HG02571 (cell line): ENCODE data around the gene MPST.

Experiments used
- ATAC-seq: cut with Tn5 transposase; IDR thresholded peaks from one replicate; pipeline ENCODE4 v1.9.1; 2021; ENCODE audit warnings: mild to moderate bottlenecking, moderate library complexity; ENCODE audit not compliant: unreplicated experiment

Gene MPST

DNA sequence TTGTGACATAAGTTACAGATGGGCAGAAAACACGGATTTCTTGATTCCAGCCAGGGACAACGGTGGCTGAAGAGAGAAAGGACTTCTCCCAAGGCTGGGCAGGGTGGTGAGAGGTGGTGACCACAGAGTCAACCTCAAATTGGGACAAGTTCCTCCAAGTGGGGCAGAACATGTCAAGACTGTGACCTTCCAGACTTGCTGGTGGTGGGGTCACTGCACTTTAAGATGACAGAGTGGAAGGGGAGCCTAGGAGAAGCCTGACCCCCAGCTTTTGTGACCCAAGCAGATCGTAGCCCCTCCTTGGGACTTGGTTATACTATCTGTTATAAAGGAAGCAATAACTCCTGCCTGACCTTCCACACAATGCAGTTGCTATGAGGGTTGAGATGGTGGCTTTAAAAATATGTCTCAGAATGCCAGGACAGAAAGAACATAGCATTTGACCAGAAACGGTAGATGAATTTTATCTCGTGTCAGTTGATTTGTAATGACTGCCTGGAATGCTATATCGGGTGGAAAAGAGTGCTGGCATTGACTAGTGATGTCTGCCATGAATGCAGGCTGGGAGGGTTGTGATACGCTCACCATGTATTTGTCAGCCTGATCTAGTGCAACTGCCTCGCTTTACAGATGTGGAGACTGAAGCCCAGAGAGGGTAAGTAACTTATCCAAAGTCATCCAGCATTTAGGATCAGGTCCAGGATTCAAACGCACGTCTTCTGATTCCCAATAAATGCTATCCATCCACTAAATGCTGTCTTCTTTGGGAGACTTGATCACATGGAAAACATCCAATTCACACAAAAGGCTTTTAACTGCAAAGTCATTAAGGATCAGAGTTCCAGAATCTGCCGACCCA is 18.6 kb upstream of the MPST start:
- ATAC-seq: no peak

DNA sequence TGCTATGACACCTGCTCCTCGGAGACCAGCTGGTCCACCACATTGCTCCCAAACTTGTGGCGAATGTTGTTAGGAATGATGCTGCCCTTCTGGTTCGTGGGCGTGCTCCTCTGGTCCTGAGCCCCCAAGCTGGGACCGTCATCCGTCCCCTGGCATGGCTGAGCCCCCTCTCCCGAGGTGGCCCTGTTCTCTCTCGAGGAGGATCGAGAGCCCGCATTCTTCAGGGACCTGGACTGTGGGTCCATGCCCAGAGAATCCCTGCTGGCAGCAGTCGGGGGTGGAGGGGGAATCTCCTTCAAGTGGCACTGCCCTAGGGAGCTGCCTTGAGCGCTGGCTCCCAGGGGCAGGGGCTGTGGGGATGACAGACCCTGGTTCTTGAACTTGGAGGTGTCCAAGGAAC is 17.7 kb upstream of the MPST start:
- ATAC-seq: no peak

- no peak for ATAC-seq
These were observed 16.9 kb upstream of the MPST start for GRCh38 chr22:37002633-37003032.

DNA sequence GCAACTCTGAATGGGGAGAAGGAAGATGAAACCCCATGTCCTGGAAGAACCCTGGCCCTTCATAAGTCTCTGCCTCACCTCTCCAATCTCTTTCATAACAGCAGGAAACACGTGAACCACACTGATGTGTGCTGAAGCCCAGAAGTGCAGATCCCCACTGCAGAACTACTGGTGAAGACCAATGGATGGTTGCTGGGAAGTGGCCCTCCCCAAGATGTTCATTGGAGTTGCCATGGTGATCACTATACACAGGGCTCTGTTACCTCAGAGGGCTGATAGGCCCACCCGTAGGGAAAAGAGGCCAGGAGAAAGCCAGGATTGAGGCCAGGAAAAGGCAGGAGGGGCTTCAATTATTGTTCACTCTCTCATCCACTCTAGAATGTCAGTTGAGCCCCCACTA is 11.9 kb upstream of the MPST start:
- no peak for ATAC-seq

DNA sequence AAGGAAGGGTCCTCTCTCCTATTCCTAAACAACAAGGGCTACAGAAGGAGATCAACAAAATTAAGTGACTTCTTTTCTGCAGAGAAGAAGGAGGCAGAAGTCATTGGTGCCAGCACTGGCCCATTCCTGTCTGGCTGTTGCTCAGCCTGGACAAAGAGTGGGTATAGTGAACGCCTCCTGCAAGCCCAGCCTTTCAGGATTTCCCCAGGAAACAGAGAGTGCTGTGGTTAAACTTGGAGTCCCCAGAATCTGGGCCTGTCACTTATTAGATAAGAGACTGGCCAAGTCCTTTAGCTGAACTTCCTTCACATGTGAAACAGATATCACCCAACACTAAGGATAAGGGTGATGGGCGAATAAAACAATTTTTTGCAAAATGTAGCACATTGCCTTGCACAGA is 11.2 kb upstream of the MPST start:
- ATAC-seq: no peak

DNA sequence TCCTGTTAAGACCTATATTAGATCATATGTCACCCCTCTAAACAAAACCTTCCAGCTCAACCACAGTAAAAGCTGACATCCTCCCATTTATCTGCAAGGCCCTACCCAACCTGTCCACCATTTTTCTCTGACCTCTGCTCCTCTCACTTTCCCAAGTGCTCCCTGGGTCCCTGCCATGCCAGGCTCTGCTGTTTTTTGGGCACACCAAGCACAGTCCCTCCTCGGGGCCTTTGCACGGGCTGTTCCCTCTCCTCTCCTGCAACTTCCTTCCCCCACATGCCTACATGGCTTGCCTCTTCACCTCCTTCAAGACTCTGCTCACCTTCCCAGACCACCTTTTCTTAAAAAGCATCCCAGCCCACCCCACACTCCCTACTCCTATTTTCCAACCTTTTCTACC is 10.1 kb upstream of the MPST start:
- no peak for ATAC-seq

DNA sequence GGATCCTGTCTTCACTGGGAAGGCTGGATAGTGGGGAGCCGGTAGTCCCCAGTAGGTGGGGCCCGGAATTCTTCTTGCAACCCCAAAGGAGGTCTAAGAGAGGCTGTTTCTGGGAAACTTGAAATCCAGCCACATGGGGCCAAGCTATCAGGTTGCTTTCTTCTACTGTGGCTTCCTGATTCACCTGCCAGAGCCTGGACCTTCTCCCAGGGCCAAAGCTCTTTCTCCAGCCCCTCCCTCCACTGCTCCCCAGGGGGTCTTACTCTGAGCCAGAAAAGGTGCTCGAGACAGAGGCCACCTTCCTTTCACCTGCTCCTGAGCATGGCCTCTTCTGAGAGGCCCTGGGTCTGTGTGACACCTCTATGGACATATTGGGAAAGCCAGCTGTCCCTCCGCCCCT is 9.4 kb upstream of the MPST start:
- ATAC-seq: no peak

- no peak for ATAC-seq
These were observed 8.6 kb upstream of the MPST start for GRCh38 chr22:37010976-37011375.

DNA sequence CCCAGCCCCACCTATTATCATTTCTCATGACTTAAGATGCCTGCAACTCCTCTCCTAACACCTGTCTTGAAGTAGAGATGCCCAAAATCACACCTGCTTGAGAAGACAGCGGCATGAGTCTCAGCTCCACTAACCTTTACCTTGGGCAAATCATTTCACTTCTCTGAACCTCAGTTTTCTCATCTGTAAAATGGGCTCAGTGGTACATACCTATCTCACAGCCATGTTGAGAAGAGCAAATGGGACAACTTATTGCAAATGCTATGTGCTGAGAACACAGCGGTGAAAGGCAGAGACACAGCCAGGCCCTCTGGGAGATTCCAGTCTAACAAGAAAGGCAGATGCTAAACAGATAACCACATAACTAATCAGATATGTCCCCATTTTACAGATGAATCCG is 8.1 kb upstream of the MPST start:
- ATAC-seq: no peak

DNA sequence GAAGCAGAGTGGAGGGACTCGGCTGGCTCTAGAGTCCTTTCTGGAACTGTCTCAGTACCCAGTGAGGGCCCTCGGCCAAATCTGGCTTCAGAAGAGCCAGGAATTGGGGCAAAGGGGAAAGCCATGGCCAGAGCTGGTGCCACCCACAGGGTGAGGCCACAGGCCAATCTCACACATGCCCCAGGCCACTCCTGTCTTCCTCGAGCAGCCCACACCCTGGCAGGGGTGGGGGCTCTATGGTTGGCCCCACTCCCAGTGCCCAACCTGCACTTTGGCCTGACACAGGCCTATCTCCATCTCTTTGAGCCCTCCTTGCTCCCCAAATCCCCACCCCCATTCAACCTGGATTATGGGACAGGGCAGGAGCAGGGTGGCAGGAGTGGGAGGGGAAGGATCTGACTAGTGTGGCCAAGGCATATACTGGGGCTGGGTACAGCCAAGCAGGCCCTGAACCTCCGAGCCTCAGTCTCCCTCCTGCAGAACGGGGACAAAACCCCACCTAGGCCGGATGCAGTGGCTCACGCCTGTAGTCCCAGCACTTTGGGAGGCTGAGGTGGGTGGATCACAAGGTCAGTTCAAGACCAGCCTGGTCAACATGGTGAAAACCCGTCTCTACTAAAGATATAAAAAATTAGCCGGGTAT is 7.2 kb upstream of the MPST start:
- ATAC-seq: no peak

DNA sequence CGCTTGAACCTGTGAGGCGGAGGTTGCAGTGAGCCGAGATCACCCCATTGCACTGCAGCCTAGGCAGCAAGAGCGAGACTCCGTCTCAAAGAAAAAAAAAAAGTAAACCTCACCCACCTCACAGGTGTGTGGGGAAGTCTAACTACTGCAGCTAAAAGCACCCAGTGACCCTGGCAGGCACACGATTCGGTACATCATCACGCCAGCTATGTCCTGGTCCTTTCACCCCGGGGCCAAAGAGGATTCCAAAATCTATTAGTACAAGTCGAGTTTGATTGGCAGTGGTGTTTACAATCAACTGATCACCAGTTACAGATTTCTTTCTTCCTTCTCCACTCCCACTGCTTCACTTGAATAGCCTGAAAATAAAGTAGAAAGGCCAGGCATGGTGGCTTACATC is 6.6 kb upstream of the MPST start:
- no peak for ATAC-seq

GRCh38 chr22:37014415-37014806 is 5.1 kb upstream of the MPST start:
- no peak for ATAC-seq

- no peak for ATAC-seq
These were observed 4.5 kb upstream of the MPST start for GRCh38 chr22:37014835-37015586.

DNA sequence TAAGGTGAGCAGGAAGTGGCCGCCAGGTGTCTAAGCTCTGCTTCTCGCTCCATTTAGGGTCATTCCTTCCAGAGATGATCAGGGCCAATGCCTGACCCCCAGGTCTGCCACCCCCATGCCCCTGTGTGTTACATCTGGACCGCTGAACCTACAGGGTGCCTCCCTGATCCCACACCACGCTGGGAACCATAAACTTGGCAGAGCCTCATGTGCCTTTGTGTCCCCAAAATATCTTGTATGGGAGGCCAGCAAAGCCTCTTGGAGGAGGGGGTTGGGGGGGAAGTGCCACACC is 4.0 kb upstream of the MPST start:
- ATAC-seq: no peak

DNA sequence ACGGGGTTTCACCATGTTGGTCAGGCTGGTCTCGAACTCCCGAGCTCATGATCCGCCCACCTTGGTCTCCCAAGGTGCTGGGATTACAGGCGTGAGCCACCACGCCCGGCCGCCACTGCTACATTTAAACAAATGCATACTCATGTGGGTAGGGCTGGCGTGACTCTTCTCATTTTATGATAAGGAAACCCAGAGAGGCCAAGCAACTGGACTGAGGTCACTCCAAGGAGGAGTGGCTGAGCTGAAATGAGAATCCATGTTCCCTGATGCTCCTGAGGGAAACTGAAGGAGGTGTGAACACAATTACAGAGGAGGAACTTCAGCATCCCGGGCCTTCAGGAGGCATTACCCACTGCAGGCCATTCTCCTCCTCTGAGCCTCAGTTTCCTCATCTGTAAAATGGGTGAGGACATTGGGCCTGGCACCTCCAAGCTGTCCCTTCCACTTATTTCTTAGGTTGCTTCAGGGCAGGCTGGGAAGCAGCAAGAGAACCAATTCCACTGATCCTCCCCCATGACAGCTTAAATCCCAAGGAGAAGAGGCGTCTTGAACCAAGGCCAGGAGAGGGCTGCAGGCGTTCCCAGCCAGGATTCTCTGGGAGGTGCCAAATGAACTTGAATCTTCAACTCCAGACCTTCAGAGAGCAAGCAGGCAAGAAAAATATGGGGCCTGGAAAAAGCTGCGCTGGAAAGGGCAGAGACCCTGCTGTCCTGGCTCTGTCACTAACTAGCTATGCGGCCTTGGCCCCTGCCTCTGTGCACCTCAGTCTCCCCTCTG is 3.2 kb upstream of the MPST start:
- no peak for ATAC-seq

DNA sequence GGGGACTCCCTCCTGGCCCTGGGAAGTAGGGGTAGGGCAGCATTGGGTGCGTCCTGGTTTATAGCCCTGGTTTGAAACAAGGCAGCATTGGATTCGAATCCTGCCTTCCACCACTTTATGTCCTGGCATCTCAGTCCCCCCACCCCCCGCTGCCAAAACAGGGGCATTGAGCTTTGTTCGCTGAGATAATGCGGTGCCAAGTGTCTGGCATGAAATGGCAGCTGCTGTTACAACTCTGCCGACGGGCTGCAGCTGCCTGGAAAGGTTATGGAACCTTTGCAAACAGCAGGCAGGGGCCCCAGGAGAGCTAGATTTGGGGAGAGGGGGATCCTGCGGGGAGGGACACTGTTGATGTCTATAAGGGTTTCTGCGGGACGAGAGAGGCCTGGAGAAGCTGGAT is 2.2 kb upstream of the MPST start:
- no peak for ATAC-seq

DNA sequence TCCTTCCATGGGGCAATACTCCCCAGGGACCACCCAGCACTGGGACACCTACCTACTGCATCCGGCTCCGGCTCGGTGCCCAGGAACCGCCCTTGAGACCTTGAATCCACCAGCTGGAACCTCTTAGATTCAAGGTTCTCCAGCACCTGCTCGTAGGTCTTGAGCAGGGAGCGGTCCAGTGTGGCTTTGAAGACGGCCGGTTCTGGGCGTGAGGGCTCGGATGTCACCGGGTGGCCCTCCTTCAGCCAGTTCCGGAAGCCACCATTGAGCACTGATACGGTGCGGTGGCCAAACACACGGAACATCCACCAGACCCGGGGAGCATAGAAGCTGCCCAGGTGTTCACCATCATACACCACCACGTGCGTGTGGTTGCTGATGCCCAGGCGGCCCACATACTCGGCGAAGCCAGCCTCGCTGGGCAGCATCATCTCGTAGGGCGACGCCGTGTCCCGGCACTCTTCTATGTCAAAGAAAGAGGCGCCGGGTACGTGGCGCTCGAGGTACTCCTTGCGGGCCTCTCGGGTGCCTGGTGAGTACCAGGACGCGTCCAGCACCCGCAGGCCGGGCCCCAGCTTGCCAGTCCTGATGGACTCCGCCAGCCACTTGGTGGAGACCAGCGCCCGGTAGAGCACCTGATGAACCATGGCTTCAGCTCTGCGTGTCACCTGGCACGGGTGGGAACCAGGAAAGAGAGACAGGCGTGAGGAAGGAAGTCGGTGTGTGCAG is 1.3 kb upstream of the MPST start:
- ATAC-seq: no peak

DNA sequence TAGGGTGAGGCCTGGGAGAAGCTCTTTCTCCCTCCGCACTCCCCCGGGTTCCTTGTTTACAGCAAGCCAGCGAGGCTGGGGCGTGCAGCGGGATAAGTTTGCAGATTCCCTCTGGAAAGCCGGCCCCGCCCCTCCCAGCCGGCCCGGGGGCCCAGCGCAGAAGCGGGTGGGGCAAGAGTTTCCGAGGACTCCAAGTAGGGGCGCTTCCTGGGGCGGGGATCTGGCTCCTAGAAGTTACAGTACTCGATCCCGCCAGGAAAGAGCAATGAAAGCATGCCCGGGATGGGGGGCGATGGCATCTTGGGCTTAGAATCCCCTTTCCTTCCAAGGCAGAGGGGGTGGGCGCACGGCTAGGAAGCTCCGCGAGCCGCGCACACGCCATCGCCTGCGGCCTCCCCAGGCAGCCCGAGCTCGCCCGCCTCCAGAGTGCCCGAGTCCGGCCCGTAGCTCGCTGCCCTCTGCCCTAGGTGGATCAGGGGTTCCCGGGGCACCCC is 680 bp upstream of the MPST start:
- ATAC-seq: peak; percentile 21

GRCh38 chr22:37020192-37020479 is 594 bp downstream of the MPST start:
- ATAC-seq: no peak

DNA sequence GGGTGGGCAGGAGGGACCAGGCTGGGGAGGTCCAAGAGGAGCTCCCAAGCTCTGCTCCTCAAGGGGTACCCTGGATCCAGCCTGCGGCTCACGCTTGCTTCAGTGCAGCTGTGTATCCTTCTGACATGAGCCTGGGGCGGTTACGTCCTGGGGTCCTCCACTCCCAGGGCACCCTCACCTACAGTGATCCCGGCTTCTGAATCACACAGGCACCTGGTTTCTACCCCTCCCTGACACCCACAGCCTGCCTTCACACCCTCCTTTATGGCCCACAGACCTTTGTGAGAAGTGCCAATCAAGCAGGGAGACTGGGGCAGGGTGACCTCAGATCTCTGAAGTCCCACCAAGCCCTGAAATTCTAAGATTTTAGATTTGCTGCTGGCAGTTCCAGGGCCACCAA is 1.5 kb downstream of the MPST start:
- ATAC-seq: no peak
